ENCODE results near the gene PHYH. TPM values are rescaled to one million over a fixed set of nuclear protein-coding genes. Genes with fewer than 3 reads are reported as not detected.
"Not testable (repeated sequence)": the region's sequence is repeated elsewhere in the genome, so short reads cannot be mapped to it uniquely, and the experiment has no call there.

PHYH gene
- total and polyA plus RNA-seq, 2 donors, result 20.8 to 38.3 TPM

DNA sequence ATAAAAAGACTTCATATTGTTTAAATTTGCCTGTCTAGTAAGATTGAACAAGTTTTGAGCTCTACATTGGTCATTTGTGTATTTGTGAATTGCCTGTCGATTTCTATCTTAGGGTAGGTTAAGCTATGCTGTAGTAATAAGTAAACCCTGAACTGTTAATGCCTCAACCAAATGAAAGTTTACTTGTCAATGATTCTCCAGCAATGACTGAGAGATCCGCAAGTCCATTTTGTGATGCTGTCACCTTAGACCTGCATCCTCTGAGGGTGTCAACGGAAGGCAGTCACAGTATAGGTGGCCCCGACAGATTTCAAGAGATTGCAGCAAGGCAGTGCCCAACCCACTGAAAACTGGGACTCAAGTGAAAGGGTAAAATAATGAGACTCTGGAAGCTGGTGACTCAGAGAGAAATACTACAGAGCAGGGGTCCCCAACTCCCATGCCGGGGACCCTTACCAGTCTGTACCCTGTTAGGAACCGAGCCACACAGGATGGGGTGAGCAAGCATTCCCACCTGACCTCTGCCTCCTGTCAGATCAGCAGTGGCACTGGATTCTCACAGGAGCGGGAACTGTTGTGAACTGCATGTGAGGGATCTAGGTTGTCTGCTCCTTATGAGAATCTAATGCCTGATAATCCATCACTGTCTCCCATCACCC lies 10.8 kb upstream of the PHYH start:
- Histone ChIP-seq H3K4me3 (ENCODE audit: low read depth, low read length) (no peak overlapping the region), H3K27ac (ENCODE audit: low read depth) (no peak overlapping the region), H3K36me3 (ENCODE audit: insufficient read depth) (no peaks in the 10 kb centered on the region), H3K4me1 (ENCODE audit: insufficient read depth) (no peaks in the 10 kb centered on the region)
- DNase-seq (ENCODE audit: extremely low spot score), result no peak
- 89% methylated on average over 7 of the region's 7 CpGs for WGBS

DNA sequence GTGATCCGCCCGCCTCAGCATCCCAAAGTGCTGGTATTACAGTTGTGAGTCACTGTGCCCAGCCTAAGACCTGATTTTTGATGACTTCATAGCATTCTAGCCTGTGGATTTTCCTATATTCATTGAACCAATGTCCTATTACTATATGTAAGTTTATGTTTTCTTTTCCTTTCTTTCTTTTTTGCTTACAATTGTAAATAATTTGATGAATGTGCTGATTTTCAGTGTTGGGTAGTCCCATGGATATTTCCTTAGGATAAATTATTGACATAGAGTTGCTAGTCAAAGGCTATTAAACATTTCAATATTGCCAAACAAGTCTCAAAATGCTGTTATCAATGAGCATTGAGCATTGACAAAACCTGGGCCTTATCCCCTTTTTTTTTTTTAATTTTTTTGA lies 9.9 kb upstream of the PHYH start:
- whole genome bisulfite sequencing, result 97% methylated on average over 2 of the region's 2 CpGs
- DNase-seq (ENCODE audit: extremely low spot score), result no peak
- Histone ChIP-seq H3K4me1 (ENCODE audit: insufficient read depth) (no peaks in the 10 kb centered on the region), H3K4me3 (ENCODE audit: low read depth, low read length) (no peak overlapping the region), H3K36me3 (ENCODE audit: insufficient read depth) (no peaks in the 10 kb centered on the region), H3K27ac (ENCODE audit: low read depth) (no peak overlapping the region)

DNA sequence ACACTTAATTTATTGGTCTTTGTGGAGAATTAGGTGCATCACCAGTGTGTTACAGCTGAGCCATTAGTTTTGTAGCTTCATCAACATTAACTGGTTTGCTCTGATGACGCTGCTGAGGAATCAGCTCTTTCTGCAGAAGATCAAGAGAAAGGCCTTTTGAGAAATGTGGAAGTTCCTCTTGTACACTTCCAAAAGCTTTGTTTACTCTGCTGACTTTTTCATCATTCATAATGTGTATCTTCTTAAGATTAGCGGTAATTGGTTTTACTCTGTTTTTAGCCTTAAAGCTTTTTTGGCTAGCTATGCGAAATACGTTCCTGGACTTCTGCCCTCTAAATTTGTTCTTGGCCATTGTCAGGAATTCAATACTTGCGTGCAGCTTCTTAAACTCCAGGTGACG lies 8.2 kb upstream of the PHYH start:
- WGBS, result 77% methylated on average over 6 of the region's 6 CpGs
- no peak for DNase-seq (ENCODE audit: extremely low spot score)
- no peak overlapping the region for H3K27ac ChIP-seq (ENCODE audit: low read depth)

DNA sequence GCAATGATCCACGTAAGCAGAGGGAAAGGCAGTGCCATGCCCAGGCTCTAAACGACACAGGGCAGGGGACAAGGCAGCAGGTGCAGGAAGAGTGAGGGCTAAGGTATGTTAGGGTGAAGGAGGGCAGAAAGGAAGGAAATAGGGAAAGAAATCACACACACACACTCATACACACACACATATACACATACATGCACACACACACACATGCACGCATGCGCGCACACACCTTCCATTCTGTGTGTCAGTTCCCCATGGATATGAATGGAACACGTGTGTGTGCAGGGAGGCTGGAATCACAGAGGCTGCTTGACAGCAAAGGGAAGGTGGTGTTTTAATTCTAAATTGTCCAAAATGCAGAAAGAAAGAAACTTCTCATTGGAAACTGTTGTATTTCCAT lies 6.2 kb upstream of the PHYH start:
- H3K27ac ChIP-seq (ENCODE audit: low read depth), result no peak overlapping the region
- DNase-seq (ENCODE audit: extremely low spot score), result no peak
- WGBS, result 86% methylated on average over 6 of the region's 6 CpGs
- H3K4me1 ChIP-seq (ENCODE audit: insufficient read depth), result no peaks in the 10 kb centered on the region
- H3K4me3 ChIP-seq (ENCODE audit: low read depth, low read length), result no peak overlapping the region
- H3K36me3 ChIP-seq (ENCODE audit: insufficient read depth), result no peaks in the 10 kb centered on the region

More for the DNA sequence above, 8.2 kb upstream of the PHYH start:
- H3K4me1 ChIP-seq (ENCODE audit: insufficient read depth), result no peaks in the 10 kb centered on the region
- H3K4me3 ChIP-seq (ENCODE audit: low read depth, low read length), result no peak overlapping the region
- no peaks in the 10 kb centered on the region for H3K36me3 ChIP-seq (ENCODE audit: insufficient read depth)

DNA sequence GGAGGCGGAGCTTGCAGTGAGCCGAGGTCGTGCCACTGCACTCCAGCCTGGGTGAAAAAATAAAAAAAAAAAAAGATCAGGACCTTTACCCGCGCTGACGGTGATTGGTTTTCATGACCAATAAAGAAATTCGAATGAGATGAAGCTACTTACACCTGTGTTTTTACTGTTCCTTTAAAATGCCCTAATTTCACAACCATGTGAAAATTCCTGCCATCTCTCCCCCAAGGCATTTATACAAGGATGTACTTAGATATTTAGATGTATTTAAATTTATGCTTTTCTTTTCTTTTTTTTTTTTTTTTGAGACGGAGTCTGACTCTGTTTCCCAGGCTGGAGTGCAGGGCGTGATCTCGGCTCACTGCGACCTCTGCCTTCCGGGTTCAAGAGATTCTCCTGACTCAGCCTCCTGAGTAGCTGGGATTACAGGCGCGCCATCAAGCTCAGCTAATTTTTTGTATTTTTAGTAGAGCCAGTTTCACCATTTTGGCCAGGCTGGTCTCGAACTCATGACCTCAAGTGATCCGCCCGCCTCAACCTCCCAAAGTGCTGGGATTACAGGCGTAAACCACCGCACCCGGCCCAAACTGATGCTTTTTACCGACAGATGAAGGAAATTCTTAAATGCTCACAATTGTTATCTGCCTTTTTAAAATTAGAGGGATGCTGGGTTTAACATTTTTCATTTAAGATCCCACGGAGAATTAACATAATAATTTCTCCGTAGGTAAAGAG lies 3.1 kb upstream of the PHYH start:
- Histone ChIP-seq H3K36me3 (ENCODE audit: insufficient read depth) (no peaks in the 10 kb centered on the region), H3K27ac (ENCODE audit: low read depth) (no peak overlapping the region), H3K4me3 (ENCODE audit: low read depth, low read length) (no peak overlapping the region), H3K4me1 (ENCODE audit: insufficient read depth) (no peaks in the 10 kb centered on the region)
- 83% methylated on average over 23 of the region's 23 CpGs for WGBS
- no peak for DNase-seq (ENCODE audit: extremely low spot score)

DNA sequence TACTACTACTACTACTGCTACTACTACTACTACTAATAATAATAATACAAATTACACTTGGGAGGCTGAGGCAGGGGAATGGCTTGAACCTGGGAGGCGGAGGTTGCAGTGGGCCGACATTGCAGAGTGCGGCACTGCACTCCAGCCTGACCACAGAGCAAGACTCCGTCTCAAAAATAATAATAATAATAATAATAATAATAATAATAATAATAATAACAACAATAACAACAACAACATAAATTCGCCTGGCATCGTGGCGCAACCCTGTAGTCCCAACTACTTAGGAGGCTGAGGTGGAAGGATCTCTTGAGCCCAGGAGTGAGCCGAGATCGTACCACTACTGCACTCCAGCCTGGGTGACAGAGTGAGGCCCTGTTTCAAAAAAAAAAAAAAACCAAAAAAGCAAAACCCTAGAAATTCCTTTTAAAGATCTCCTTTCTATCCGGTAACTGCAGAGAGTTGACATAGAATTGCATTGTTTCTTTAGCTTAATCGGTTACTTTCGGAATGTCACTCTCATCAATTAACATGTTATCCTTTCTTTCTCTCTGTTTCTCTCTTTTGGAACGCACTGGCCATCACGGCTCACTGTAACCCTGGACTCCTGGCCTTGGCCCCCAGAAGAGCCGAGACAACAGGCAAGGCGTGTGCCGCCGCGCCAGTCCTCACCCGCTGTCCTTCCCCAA lies 972 bp downstream of the PHYH start:
- WGBS, result 42% methylated on average over 20 of the region's 20 CpGs
- H3K36me3 ChIP-seq (ENCODE audit: insufficient read depth), result peaks cover 5% of the 10 kb centered on the region
- peak overlapping the region; percentile 78 for H3K4me3 ChIP-seq (ENCODE audit: low read depth, low read length)
- H3K4me1 ChIP-seq (ENCODE audit: insufficient read depth), result no peaks in the 10 kb centered on the region
- peak overlapping the region; percentile 98 for H3K27ac ChIP-seq (ENCODE audit: low read depth)
- no peak for DNase-seq (ENCODE audit: extremely low spot score)

DNA sequence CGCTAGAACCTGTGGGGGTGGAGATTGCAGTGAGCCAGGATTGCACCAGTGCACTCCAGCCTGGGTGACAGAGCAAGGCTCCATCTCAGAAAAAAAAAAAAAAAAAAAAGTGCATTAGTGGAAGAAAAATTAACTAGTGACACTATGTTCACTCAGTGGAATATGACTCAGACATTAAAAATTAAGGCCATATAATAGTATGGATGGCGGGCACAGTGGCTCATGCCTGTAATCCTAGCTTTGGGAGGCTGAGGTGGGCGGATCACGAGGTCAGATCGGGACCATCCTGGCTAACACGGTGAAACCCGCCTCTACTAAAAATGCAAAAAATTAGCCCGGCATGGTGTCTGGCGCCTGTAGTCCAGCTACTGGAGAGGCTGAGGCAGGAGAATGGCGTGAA lies 3.4 kb downstream of the PHYH start:
- Histone ChIP-seq H3K4me1 (ENCODE audit: insufficient read depth) (no peaks in the 10 kb centered on the region), H3K36me3 (ENCODE audit: insufficient read depth) (peaks cover 5% of the 10 kb centered on the region), H3K4me3 (ENCODE audit: low read depth, low read length) (no peak overlapping the region), H3K27ac (ENCODE audit: low read depth) (no peak overlapping the region)
- DNase-seq (ENCODE audit: extremely low spot score), result no peak
- 88% methylated on average over 10 of the region's 10 CpGs for WGBS

DNA sequence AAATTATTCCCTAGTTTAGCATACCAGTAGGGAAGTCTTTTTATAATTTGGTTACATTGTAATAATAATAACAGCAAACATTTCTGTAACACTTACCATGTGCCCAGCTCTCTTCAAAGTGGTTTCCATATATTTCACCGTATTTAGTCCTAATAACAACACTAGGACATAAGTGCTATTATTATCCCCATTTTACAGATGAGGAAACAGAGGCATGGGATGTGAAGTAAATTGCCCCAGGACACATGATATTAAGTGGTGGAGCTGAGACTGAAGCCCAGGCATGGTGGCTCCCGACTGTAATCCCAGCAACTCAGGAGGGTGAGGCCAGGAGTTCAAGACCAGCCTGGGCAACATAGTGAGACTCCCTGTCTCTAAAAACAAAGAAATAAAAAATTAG lies 5.1 kb downstream of the PHYH start:
- no peak for DNase-seq (ENCODE audit: extremely low spot score)
- Histone ChIP-seq H3K36me3 (ENCODE audit: insufficient read depth) (peaks cover 5% of the 10 kb centered on the region), H3K4me3 (ENCODE audit: low read depth, low read length) (no peak overlapping the region), H3K27ac (ENCODE audit: low read depth) (no peak overlapping the region), H3K4me1 (ENCODE audit: insufficient read depth) (no peaks in the 10 kb centered on the region)
- 95% methylated on average over 2 of the region's 2 CpGs for WGBS

DNA sequence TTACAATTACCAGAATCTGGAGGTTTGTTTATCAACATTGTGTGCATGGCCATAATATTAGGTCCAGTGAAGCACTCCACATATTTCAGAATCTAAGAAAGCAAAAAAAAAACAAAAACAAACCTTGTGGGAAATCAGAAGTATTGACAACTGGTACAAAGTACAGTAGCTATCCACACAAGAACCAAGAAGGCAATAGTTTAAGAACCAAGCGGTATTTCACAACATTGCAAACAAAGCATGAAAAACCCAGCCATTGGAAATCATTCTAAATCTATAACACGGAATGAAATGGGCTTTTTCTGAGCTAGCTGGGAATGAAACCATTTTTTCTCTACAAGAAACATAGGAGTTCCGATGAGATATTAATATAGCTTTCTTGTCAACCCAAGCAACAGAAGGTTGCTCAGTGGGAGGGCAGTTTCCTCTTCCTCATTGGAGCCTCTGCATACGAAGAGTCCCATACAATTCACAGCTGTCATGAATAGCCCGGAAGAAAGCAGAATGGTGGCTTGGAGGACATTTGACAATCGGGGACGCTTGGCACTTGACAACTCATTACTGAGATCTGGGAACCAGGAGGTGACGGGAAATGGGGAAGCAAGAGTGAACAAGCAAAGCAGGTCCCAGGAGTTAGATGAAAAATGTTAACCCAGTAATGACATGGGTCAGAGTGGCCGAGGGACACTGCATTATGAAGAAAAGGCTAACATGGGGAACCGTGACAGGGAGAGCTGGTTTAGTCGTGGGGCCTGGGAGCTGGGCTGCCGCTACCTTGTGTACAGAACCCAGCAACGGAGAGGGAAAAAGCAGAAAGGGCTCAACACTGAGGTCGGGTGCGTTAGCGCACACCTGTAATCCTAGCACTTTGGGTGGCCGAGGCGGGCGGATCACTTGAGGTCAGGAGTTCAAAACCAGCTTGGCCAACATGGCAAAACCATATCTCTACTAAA lies 7.8 kb downstream of the PHYH start:
- Histone ChIP-seq H3K27ac (ENCODE audit: low read depth) (no peak overlapping the region), H3K4me3 (ENCODE audit: low read depth, low read length) (no peak overlapping the region), H3K36me3 (ENCODE audit: insufficient read depth) (peaks cover 5% of the 10 kb centered on the region), H3K4me1 (ENCODE audit: insufficient read depth) (no peaks in the 10 kb centered on the region)
- DNase-seq (ENCODE audit: extremely low spot score), result no peak
- WGBS, result 93% methylated on average over 19 of the region's 19 CpGs

DNA sequence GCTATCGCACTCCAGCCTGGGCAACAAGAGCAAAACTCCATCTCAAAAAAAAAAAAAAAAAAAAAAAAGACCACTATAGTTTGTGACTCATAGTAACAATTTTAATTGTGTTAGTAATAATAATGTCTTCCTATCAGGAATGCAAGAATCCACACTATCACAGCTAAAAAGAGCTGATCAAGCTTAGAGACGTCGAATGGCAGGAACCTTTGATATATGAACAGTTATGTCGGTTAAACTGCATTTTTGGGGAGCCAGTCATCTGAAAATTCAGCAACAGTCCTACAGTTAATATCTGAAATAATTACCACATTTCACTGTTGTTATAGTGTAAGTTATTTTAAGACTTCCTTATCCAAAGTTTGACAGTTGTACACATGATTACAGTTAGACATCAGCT lies 8.8 kb downstream of the PHYH start:
- Histone ChIP-seq H3K36me3 (ENCODE audit: insufficient read depth) (peaks cover 5% of the 10 kb centered on the region), H3K4me3 (ENCODE audit: low read depth, low read length) (no peak overlapping the region)
- WGBS, result 93% methylated on average over 4 of the region's 4 CpGs

DNA sequence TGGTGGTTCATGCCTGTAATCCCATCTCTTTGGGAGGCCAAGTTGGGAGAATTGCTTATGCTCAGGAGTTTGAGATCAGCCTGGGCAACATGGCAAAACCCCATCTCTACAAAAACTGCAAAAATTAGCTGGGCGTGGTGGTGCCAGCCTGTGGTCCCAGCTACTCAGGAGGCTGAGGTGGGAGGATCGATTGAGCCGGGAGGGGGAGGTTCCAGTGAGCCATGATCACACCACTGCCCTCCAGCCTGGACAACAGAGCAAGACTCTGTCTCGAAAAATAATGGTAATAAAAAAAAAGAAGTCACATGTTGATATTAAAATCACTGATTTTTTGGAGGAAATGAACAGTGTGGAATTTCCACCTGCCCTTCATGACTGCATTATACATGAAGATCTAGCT lies 15.8 kb downstream of the PHYH start:
- peaks cover 1% of the 10 kb centered on the region for H3K36me3 ChIP-seq (ENCODE audit: insufficient read depth)

More for the DNA sequence above, 8.8 kb downstream of the PHYH start:
- Histone ChIP-seq H3K4me1 (ENCODE audit: insufficient read depth) (no peaks in the 10 kb centered on the region), H3K27ac (ENCODE audit: low read depth) (no peak overlapping the region)
- no peak for DNase-seq (ENCODE audit: extremely low spot score)

DNA sequence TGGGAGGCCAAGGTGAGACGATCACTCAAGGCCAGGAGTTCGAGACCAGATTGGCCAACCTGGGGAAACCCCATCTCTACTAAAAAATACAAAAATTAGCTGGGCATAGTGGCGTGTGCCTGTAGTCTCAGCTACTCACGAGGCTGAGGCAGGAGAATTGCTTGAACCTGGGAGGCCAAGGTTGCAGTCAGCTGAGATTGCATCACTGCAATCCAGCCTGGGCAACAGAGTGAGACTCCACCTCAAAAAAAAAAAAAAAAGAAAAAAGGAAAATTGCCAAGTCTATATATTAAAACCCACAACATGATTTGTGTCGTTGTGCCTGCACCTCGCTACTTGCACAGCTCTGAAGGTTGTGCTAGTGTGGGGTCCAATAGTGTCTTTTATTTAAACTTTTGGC lies 17.5 kb downstream of the PHYH start:
- not testable (repeated sequence) for H3K27ac ChIP-seq (ENCODE audit: low read depth); H3K4me3 ChIP-seq (ENCODE audit: low read depth, low read length); H3K4me1 ChIP-seq (ENCODE audit: insufficient read depth); H3K36me3 ChIP-seq (ENCODE audit: insufficient read depth); DNase-seq (ENCODE audit: extremely low spot score)
- 91% methylated on average over 6 of the region's 6 CpGs for WGBS

More for the DNA sequence above, 15.8 kb downstream of the PHYH start:
- Histone ChIP-seq H3K4me1 (ENCODE audit: insufficient read depth) (no peaks in the 10 kb centered on the region), H3K27ac (ENCODE audit: low read depth) (no peak overlapping the region), H3K4me3 (ENCODE audit: low read depth, low read length) (no peak overlapping the region)
- WGBS, result 94% methylated on average over 4 of the region's 4 CpGs
- no peak for DNase-seq (ENCODE audit: extremely low spot score)

DNA sequence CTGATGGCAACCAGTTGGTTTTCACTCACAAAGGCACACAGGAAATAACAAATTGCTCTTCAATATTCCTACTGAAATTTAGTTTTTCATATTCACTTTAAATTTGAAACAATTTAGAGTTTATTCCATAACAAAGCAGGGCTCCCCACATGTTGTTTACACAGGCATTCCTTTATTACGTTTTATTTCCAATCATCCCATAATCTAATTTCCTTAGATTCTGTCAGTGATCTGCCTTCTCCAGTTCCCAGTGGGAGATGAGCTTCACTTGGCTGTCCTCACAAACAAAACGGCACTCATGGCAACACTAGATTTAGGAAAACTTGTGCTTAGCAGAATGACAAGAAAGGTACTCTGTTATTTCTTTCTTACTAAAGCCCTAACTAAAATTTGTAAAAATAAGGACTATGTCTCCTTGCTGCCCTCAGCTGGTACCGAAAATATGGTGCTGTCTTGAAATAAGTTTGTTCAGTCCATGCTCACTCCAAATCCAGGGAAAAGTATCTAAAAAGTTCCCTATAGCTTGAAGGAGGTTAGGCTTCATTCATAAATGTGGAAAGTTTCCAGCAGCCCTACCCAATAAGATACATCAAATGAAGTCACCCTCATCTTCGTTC lies 23.0 kb downstream of the PHYH start:
- Histone ChIP-seq H3K27ac (ENCODE audit: low read depth) (no peak overlapping the region), H3K4me1 (ENCODE audit: insufficient read depth) (no peaks in the 10 kb centered on the region), H3K36me3 (ENCODE audit: insufficient read depth) (peaks cover 1% of the 10 kb centered on the region), H3K4me3 (ENCODE audit: low read depth, low read length) (no peak overlapping the region)
- DNase-seq (ENCODE audit: extremely low spot score), result no peak
- 52% methylated on average over 4 of the region's 4 CpGs for WGBS

Measured in urinary bladder (tissue), 4 donors.